AG04450 (cell line): ENCODE results near the gene CROCC. TPM values are rescaled to one million over a fixed set of nuclear protein-coding genes. Genes with fewer than 3 reads are reported as not detected.
"Not testable (repeated sequence)": the region's sequence is repeated elsewhere in the genome, so short reads cannot be mapped to it uniquely, and the experiment has no call there.

ENCODE experiments used
- CTCF ChIA-PET: fragments of 300-600, 350-600 bp; formaldehyde crosslinking; extraction: SDS; loops from one replicate; lab custom pipeline; 2022; ENCODE audit warnings: antibody characterized with exemption, inconsistent platforms; lab: Charles Lee
- POLR2A ChIA-PET: fragments of 350-600 bp; formaldehyde crosslinking; extraction: SDS; loops from one replicate; lab custom pipeline; 2021; ENCODE audit warnings: antibody characterized with exemption, inconsistent platforms; lab: Yijun Ruan, JAX
- DNase-seq: peaks from one replicate; pipeline ENCODE4 v3.0.0-alpha.2; 2011; ENCODE audit warnings: low read depth, low spot score
- H3K27ac ChIP-seq: one replicate; pipeline ENCODE4 v1.5.1; 2012; ENCODE audit warnings: low read depth, low read length, control low read depth
- H3K27me3 ChIP-seq: one replicate; pipeline ENCODE4 v1.6.0; 2012; ENCODE audit warnings: low read length; ENCODE audit not compliant: control insufficient read depth, insufficient read depth
- H3K4me3 ChIP-seq: 2 replicates; pipeline ENCODE4 v1.5.1; 2011; ENCODE audit warnings: mild to moderate bottlenecking, low read depth, low read length, control low read depth
- H3K9me3 ChIP-seq: 2 replicates; pipeline ENCODE4 v1.5.1; 2012; ENCODE audit warnings: low read length; ENCODE audit not compliant: control insufficient read depth, insufficient read depth
- polyA plus RNA-seq: library from polyadenylated mRNA; depleted of rRNA; stranded (reverse); fragments of >200 nt; gene quantifications from 2 replicates; pipeline ENCODE4 v1.2.3, GENCODE V29; 2011
- TF ChIP-seq, protein P1 (sequence below): IDR thresholded peaks from 2 replicates; pipeline ENCODE4 v1.5.1; 2011; ENCODE audit warnings: low read depth, low read length, control low read depth, inconsistent platforms

The CROCC gene
- polyA plus RNA-seq, 1 experiment, result 4.2 TPM

DNA sequence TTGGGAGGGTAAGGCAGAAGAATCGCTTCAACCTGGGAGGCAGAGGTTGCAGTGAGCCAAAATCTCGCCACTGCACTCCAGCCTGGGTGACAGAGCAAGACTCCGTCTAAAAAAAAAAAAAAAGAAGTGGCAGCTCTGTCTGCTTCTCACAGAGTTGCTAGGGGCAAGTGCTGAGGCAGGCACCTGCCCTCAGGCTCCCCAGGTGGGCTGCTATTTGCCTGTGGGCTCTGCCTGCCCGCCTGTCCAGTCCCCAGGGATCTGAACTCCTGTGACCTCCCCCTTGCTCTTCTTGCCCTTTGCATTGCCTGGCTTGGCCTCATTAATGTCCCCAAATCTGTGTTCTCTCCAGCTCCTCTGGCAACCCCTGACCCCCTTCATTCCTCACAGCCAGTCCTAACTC lies 30.6 kb downstream of the CROCC start:
- not testable (repeated sequence) for H3K9me3 ChIP-seq, DNase-seq, H3K27me3 ChIP-seq, H3K27ac ChIP-seq, H3K4me3 ChIP-seq
- ChIA-PET CTCF (interaction anchor here (0.7 to 4.0 kb wide), 26 partner anchors 9 to 1987 kb away, joined by 3 to 126 read pairs (median 4); partner anchors contain the start of gene MFAP2), POLR2A (interaction anchor here (0.6 kb wide), 2 partner anchors 34 to 73 kb away, joined by 3 to 7 read pairs; no protein-coding TSS in a partner anchor)

- ChIA-PET POLR2A (no interaction called here), CTCF (interaction anchor here (2.7 kb wide), 1 partner anchor 91 kb away, joined by 18 read pairs; no protein-coding TSS in a partner anchor)
- TF ChIP-seq, protein P1, sequence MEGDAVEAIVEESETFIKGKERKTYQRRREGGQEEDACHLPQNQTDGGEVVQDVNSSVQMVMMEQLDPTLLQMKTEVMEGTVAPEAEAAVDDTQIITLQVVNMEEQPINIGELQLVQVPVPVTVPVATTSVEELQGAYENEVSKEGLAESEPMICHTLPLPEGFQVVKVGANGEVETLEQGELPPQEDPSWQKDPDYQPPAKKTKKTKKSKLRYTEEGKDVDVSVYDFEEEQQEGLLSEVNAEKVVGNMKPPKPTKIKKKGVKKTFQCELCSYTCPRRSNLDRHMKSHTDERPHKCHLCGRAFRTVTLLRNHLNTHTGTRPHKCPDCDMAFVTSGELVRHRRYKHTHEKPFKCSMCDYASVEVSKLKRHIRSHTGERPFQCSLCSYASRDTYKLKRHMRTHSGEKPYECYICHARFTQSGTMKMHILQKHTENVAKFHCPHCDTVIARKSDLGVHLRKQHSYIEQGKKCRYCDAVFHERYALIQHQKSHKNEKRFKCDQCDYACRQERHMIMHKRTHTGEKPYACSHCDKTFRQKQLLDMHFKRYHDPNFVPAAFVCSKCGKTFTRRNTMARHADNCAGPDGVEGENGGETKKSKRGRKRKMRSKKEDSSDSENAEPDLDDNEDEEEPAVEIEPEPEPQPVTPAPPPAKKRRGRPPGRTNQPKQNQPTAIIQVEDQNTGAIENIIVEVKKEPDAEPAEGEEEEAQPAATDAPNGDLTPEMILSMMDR, result no peak
- Histone ChIP-seq H3K27me3 (no peaks in the 10 kb centered on the region), H3K9me3 (no peaks in the 10 kb centered on the region), H3K4me3 (no peak overlapping the region), H3K27ac (no peak overlapping the region)
- no peak for DNase-seq
These were observed 32.8 kb downstream of the CROCC start for GRCh38 chr1:16954579-16954978.

- TF ChIP-seq, protein P1, result no peak
- Histone ChIP-seq H3K4me3 (no peak overlapping the region), H3K27me3 (no peaks in the 10 kb centered on the region), H3K27ac (no peak overlapping the region), H3K9me3 (no peaks in the 10 kb centered on the region)
- no peak for DNase-seq
- CTCF ChIA-PET, result interaction anchor here (2.7 kb wide), 1 partner anchor 91 kb away, joined by 18 read pairs; no protein-coding TSS in a partner anchor
- POLR2A ChIA-PET, result no interaction called here
These were observed 33.5 kb downstream of the CROCC start for GRCh38 chr1:16955186-16955585.

GRCh38 chr1:16956775-16957174 lies 35.0 kb downstream of the CROCC start:
- CTCF ChIA-PET, result interaction anchor here (1.7 to 2.7 kb wide), 2 partner anchors 89 kb away, joined by 9 to 18 read pairs; no protein-coding TSS in a partner anchor
- no peaks in the 10 kb centered on the region for H3K27me3 ChIP-seq
- POLR2A ChIA-PET, result interaction anchor here (0.7 kb wide), 1 partner anchor 22 kb away, joined by 5 read pairs; no protein-coding TSS in a partner anchor
- no peak for DNase-seq
- TF ChIP-seq, protein P1, result no peak
- no peaks in the 10 kb centered on the region for H3K9me3 ChIP-seq
- no peak overlapping the region for H3K27ac ChIP-seq
- no peak overlapping the region for H3K4me3 ChIP-seq

- TF ChIP-seq, protein P1, result no peak
- Histone ChIP-seq H3K9me3 (no peaks in the 10 kb centered on the region), H3K27me3 (no peaks in the 10 kb centered on the region), H3K4me3 (no peak overlapping the region), H3K27ac (no peak overlapping the region)
- CTCF ChIA-PET, result interaction anchor here (1.7 kb wide), 1 partner anchor 89 kb away, joined by 9 read pairs; no protein-coding TSS in a partner anchor
- no peak for DNase-seq
- POLR2A ChIA-PET, result no interaction called here
These were observed 36.0 kb downstream of the CROCC start for GRCh38 chr1:16957731-16958130.
